KOPT-K1 (cell line): Measurements from ENCODE around the gene HOOK1.
"Not testable (repeated sequence)": the region's sequence is repeated elsewhere in the genome, so short reads cannot be mapped to it uniquely, and the experiment has no call there.

ENCODE experiments used
- H3K27ac ChIP-seq: fragments of 200-600 bp; sonication (generic); 2 replicates; pipeline ENCODE4 v1.5.1; 2016; ENCODE audit warnings: antibody characterized with exemption, mild to moderate bottlenecking, low read depth, low read length; ENCODE audit not compliant: poor library complexity, severe bottlenecking
- H3K36me3 ChIP-seq: fragments of 200-600 bp; sonication (generic); 2 replicates; pipeline ENCODE4 v1.5.1; 2017; ENCODE audit warnings: antibody characterized with exemption, mild to moderate bottlenecking, low read length, moderate library complexity; ENCODE audit not compliant: insufficient read depth
- H3K9me3 ChIP-seq: fragments of 200-600 bp; sonication (generic); 2 replicates; pipeline ENCODE4 v1.5.1; 2017; ENCODE audit warnings: antibody characterized with exemption, low read length, mild to moderate bottlenecking; ENCODE audit not compliant: insufficient read depth, poor library complexity, severe bottlenecking

The HOOK1 gene

DNA sequence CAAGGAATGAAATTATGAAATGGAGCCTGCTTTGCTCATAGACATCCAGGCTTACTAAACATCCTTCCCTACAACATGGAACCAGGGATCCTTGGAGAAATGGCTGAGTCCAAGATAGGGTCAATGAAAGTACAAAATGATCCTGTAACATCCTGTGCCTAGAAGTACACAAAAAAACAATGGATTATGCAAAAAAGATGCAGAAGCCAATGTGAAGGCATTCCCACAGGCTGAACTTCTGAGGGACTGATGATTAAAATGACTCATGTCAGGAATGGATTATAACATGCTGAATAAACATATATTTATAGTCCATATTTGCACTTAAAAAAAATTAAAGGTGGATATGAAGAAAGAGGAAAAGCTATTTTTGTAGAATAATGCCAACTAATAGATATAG, 10.4 kb upstream of the HOOK1 start:
- H3K36me3 ChIP-seq = no peaks in the 10 kb centered on the region
- H3K27ac ChIP-seq = no peak overlapping the region
- no peaks in the 10 kb centered on the region for H3K9me3 ChIP-seq

GRCh38 chr1:59805554-59805953, 9.2 kb upstream of the HOOK1 start:
- Histone ChIP-seq H3K36me3 (no peaks in the 10 kb centered on the region), H3K9me3 (no peaks in the 10 kb centered on the region), H3K27ac (no peak overlapping the region)

- Histone ChIP-seq H3K27ac (no peak overlapping the region), H3K9me3 (no peaks in the 10 kb centered on the region), H3K36me3 (no peaks in the 10 kb centered on the region)
Measured at GRCh38 chr1:59814180-59814900, 409 bp upstream of the HOOK1 start.

DNA sequence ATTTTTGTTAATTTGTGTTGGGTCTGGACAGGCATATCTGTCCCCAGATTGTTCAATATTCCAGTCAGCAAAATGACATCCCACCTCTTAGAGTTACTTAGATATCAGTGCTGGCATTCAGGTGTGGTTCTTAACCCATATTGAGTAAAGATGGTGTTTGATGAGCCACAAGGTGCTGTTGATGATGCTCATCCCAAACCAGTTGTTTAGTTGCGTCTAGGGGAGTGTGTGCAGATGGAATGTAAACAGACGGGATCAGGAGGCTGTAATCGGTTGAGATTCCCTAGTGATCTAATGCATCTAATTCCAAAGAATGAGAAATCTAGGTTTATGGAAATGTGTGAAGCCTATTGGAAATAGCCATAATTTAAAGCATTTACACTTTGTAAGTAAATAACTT, 1.1 kb downstream of the HOOK1 start:
- Histone ChIP-seq H3K36me3 (no peaks in the 10 kb centered on the region), H3K9me3 (no peaks in the 10 kb centered on the region), H3K27ac (no peak overlapping the region)

DNA sequence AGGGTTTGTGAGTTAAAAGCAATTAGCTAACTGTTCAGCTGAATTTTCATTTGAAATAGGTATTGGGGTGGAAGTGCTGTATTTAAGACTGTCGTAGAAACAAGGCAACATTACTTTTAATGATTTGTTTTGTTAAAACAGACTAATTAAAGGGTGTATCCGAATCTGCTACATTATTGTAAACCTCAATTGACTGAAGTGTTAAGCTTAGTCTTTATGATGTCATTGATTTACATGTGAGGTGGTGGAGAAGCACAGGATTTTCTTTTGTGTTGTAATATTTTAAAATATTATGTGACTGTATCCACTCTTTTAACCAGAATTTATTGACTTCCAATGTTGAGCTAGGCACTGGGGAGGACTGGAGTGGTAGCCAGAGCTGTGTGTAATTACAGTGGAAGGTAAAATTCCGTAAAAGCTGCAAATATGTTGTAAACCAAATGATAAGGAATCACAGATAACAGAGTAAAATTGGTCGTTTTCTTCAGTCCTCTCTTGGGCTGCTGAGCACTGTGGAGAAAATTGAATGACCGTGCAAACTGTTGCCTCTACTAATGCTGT, 1.6 kb downstream of the HOOK1 start:
- Histone ChIP-seq H3K27ac (no peak overlapping the region), H3K9me3 (no peaks in the 10 kb centered on the region), H3K36me3 (no peaks in the 10 kb centered on the region)

DNA sequence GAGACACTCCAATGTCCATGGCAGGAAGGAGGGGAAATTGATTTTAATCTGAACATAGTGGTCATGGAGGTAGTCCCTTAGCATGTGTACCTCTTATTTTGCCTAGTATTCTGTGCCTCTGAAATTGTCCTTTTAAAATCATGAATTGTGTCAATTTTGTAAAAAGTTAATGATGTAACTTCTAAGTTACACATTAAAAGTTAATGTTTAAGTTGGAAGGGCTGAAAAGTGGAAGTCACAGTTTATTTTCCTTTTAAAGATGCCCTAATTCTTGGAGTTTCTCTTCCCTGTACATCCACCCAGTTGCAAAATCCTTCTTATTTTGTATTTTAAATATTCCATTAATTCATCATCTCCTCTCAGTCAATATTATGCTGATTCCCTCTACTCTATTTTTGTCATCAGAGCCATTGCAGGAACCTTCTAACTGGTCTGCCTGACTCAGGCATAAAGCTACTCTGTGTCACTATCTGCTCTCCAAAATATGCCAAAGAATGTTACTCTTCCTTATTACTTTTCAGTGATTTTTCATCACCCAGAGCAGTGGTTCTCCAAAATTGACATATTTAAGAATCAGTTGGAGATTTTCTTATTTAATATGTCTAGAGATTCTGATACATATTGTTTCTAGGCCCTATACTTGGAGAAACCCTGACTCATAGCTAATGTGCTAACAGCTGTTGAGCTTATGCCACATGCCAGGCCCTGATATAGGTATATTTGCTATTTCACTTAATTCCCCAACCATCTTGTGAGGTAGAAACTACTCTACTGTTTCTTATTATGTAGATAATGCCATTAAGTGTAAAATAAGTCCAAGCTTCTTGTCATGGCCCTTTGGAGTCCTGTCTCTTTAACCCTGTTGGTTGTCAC, 5.1 kb downstream of the HOOK1 start:
- Histone ChIP-seq H3K9me3 (no peaks in the 10 kb centered on the region), H3K27ac (no peak overlapping the region), H3K36me3 (no peaks in the 10 kb centered on the region)

GRCh38 chr1:59827055-59827643, 12.4 kb downstream of the HOOK1 start:
- H3K36me3 ChIP-seq = no peaks in the 10 kb centered on the region
- no peaks in the 10 kb centered on the region for H3K9me3 ChIP-seq
- H3K27ac ChIP-seq = no peak overlapping the region

DNA sequence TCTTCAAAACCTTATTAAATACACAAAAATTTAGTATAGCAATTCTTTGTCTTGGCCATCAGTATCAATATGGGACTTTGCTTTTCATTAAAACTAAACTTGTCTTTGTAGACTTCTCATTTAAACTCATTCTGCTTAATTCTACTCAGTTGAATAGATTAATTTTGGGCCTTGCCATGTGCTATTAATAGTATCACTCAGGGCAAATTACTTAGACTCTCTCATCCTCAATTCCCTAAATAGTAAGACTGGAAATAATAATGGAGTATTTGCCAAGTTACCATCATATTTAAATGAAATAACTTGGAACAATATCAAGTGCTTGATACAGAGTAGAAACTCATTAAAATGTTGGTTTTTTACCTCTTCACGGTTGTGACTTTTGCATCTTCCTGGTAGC, 13.4 kb downstream of the HOOK1 start:
- Histone ChIP-seq H3K27ac (no peak overlapping the region), H3K36me3 (no peaks in the 10 kb centered on the region), H3K9me3 (no peaks in the 10 kb centered on the region)

- Histone ChIP-seq H3K9me3 (no peaks in the 10 kb centered on the region), H3K36me3 (no peaks in the 10 kb centered on the region), H3K27ac (no peak overlapping the region)
Measured at GRCh38 chr1:59831529-59831928, 16.8 kb downstream of the HOOK1 start.

DNA sequence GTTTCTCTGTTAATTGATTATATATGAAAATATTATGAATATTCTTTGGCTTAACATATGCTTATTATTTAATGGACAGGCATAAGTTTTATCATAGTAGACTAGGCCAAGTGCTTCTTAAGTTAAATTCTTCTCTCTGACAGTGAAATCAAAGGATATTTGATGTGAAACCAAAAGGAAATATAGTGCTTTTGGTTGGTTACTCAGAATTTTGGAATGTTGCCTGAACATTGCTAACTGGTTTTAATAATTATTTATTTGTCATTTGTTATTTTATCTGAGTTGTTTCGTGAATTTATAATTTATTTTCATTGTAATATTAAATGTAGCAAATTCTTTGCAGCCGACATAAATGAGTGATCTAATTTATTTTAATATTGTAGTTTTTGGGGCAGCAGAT, 18.3 kb downstream of the HOOK1 start:
- no peak overlapping the region for H3K27ac ChIP-seq
- no peaks in the 10 kb centered on the region for H3K36me3 ChIP-seq
- H3K9me3 ChIP-seq = no peaks in the 10 kb centered on the region

- Histone ChIP-seq H3K27ac (no peak overlapping the region), H3K9me3 (no peaks in the 10 kb centered on the region), H3K36me3 (no peaks in the 10 kb centered on the region)
Measured at GRCh38 chr1:59833991-59834390, 19.2 kb downstream of the HOOK1 start.

GRCh38 chr1:59837857-59838256, 23.1 kb downstream of the HOOK1 start:
- H3K36me3 ChIP-seq, H3K9me3 ChIP-seq, H3K27ac ChIP-seq: not testable (repeated sequence)

DNA sequence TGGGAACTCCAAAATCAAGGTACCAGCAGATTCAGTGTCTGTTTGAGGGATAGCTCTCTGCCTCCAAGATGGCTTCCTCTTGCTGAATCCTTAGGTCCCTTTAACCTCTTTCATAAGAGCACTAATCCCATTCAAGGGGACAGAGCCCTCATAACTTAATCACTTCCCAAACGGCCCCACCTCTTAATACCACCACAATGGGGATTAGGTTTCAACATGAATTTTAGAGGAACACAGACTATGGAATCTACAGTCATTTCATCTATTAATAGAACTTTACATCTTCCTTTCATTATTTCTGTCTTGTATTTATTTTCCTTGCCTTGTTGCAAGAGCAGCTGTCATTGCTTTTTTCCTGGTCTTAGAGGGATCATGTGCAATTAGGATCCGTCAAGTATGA, 30.3 kb downstream of the HOOK1 start:
- no peaks in the 10 kb centered on the region for H3K9me3 ChIP-seq
- no peak overlapping the region for H3K27ac ChIP-seq
- no peaks in the 10 kb centered on the region for H3K36me3 ChIP-seq

DNA sequence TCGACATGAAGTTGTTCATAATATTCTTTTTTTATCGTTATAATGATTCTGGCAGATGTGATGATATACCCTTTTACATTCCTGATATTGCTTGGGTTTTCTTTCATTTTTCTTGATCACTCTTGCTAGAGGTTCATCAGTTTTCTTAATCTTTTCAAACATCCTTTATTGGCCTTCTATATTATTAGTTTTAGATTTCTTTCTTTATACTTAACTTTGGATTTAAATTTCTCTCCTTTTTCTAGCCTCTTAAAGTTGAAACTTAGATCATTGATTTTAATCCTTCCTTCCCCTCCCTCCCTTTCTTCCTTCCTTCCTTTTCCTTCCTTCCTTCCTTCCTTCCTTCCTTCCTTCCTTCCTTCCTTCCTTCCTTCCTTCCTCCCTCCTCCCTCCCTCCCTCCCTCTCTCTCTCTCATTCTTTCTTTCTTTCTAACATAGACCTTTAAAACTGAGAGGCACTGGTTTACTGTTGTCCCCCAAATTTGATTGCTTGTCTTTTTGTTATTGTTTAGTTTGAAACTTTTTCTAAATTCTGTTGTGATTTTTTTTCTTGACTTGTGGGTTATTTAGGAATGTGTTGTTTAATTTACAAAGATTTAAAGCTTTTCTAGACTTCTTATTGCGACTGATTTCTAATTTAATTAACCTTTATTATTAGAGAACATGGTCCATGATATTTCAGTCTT, 31.6 kb downstream of the HOOK1 start:
- Histone ChIP-seq H3K36me3 (no peaks in the 10 kb centered on the region), H3K9me3 (no peaks in the 10 kb centered on the region), H3K27ac (no peak overlapping the region)

DNA sequence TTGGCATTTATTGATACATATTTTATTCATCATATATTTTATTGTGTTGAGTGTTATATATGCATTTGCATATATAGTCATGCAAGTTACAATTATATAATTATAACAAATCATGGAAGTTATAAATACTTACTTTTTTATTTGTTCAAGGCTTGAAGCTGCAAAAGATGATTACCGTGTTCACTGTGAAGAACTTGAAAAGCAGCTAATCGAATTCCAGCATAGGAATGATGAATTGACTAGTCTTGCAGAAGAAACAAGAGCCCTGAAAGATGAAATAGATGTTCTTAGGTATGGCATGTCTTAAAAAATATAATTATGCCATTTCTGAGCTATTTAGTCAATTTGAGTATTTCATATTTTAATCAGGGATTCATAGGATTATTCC, 32.1 kb downstream of the HOOK1 start:
- Histone ChIP-seq H3K27ac (no peak overlapping the region), H3K9me3 (no peaks in the 10 kb centered on the region), H3K36me3 (no peaks in the 10 kb centered on the region)
